Stomach (tissue), 9 donors: Measurements from ENCODE around the gene TMCO1. TPM values are rescaled to one million over a fixed set of nuclear protein-coding genes. Genes with fewer than 3 reads are reported as not detected.
"Not testable (repeated sequence)": the region's sequence is repeated elsewhere in the genome, so short reads cannot be mapped to it uniquely, and the experiment has no call there.

ENCODE experiments used
- DNase-seq, 2 donors: peaks; one replicate each; pipeline versions ENCODE4 v3.0.0 to v3.0.0-alpha.2; 2013 to 2019
- H3K27ac ChIP-seq, 5 donors: fragments of 200-600 bp in 4 of 5; sonication (generic) in 4 of 5; one replicate each; pipeline ENCODE4 v1.5.1; 2013 to 2019; ENCODE audit warnings: mild to moderate bottlenecking in 1 of 5, moderate library complexity in 1 of 5
- H3K27me3 ChIP-seq, 3 donors: fragments of 200-600 bp; sonication (generic); one replicate each; pipeline ENCODE4 v1.5.1; 2017 to 2019; ENCODE audit warnings: mixed run types in 1 of 3
- H3K36me3 ChIP-seq, 4 donors: fragments of 200-600 bp; sonication (generic); 1 replicate in 3 of 4; 2 replicates in 1 of 4; pipeline ENCODE4 v1.5.1; 2016 to 2019
- H3K4me1 ChIP-seq, 4 donors: fragments of 200-600 bp; sonication (generic); one replicate each; pipeline ENCODE4 v1.5.1; 2016 to 2019
- H3K4me3 ChIP-seq, 4 donors: fragments of 200-600 bp; sonication (generic) in 3 of 4; one replicate each; pipeline ENCODE4 v1.5.1; 2016 to 2019; ENCODE audit warnings: mild to moderate bottlenecking in 1 of 4
- H3K9me3 ChIP-seq, 4 donors: fragments of 200-600 bp; sonication (generic); one replicate each; pipeline ENCODE4 v1.5.1; 2016 to 2019
- CTCF ChIP-seq, 7 experiments: fragments of 450-650 bp in 4 of 7; fragments of 200-600 bp in 3 of 7; sonication (generic) in 3 of 7; IDR thresholded peaks; one replicate each; pipeline ENCODE4 v1.5.1; 2016 to 2019; ENCODE audit warnings: antibody characterized with exemption in 7 of 7, control low read depth in 2 of 7, mild to moderate bottlenecking in 1 of 7
- EP300 ChIP-seq: sonication (generic); formaldehyde crosslinking; IDR thresholded peaks from one replicate; pipeline ENCODE4 v1.6.1; 2017; ENCODE audit warnings: antibody characterized with exemption
- POLR2A ChIP-seq, 4 donors: fragments of 450-650 bp; IDR thresholded peaks; one replicate each; pipeline ENCODE4 v1.6.1; 2016; ENCODE audit warnings: antibody characterized with exemption in 4 of 4, control low read depth in 2 of 4, mild to moderate bottlenecking in 1 of 4, moderate library complexity in 1 of 4
- POLR2AphosphoS5 ChIP-seq, 3 donors: sonication (generic); formaldehyde crosslinking; IDR thresholded peaks; one replicate each; pipeline ENCODE4 v1.6.1; 2016; ENCODE audit warnings: antibody characterized with exemption in 3 of 3
- WGBS, 5 donors: extraction: QIAGEN DNeasy Blood & Tissue Kit in 3 of 5; methylation state at CpG; one replicate each; pipeline versions ENCODE4 v1.1.5 to v1.1.7; 2013 to 2018; 5-methylcytosine and 5-hydroxymethylcytosine counted together
- intact Hi-C: fragments of 100-400 bp; cut with DNase I; formaldehyde crosslinking; loops from one replicate; pipeline ENCODE4 v1.15.1; 2023; ENCODE audit warnings: low total_unique reads
- polyA plus RNA-seq, 3 donors: library from polyadenylated mRNA; stranded (reverse); fragments of 200-250 nt; gene quantifications; one replicate each; pipeline ENCODE4 v1.2.3, GENCODE V29; 2013
- total RNA-seq, 5 donors: library from RNA; depleted of rRNA; stranded (reverse); fragments of >200 nt; gene quantifications; one replicate each; pipeline versions ENCODE4 v1.1.0 to v1.2.3, GENCODE V29; 2014 to 2016
- donor health status: healthy with polysubstance abuse.
- donor health status: Bipolar disorder and iron deficiency.
- donor health status: healthy.

TMCO1 gene
- total and polyA plus RNA-seq, 8 donors: 6.7 to 69.2 (median 39.8) TPM

GRCh38 chr1:165793951-165794350, 25.3 kb upstream of the TMCO1 start:
- no peak for TF ChIP-seq POLR2AphosphoS5 (IDR thresholded peaks at IDR 0.05)
- no peak for TF ChIP-seq CTCF (IDR thresholded peaks at IDR 0.05)
- no peak for TF ChIP-seq POLR2A (IDR thresholded peaks at IDR 0.05)
- no peak for TF ChIP-seq EP300
- DNase-seq: no peak
- Histone ChIP-seq H3K9me3 (no peaks in the 10 kb centered on the region), H3K4me3 (no peak overlapping the region), H3K27me3 (no peaks in the 10 kb centered on the region), H3K4me1 (no peaks in the 10 kb centered on the region), H3K36me3 (no peaks in the 10 kb centered on the region), H3K27ac (no peak overlapping the region)
- intact Hi-C loops: no loop called here
- WGBS, 5 donors: 67 to 77% (median 72%) methylated on average over 2 of the region's 2 CpGs

GRCh38 chr1:165787741-165788140, 19.1 kb upstream of the TMCO1 start:
- WGBS, 5 donors: 92 to 100% (median 96%) methylated on average over 1 of the region's 1 CpG
- no peak for TF ChIP-seq CTCF (IDR thresholded peaks at IDR 0.05)
- TF ChIP-seq POLR2AphosphoS5 (IDR thresholded peaks at IDR 0.05): no peak
- TF ChIP-seq EP300: no peak
- no peak for TF ChIP-seq POLR2A (IDR thresholded peaks at IDR 0.05)
- Histone ChIP-seq H3K4me3 (no peak overlapping the region), H3K36me3 (no peaks in the 10 kb centered on the region), H3K27me3 (no peaks in the 10 kb centered on the region), H3K4me1 (no peaks in the 10 kb centered on the region), H3K27ac (no peak overlapping the region), H3K9me3 (peaks cover 0 to 7% (median 0%) of the 10 kb centered on the region in 4 donors)
- no peak for DNase-seq
- intact Hi-C loops: no loop called here

- H3K27me3 ChIP-seq, H3K36me3 ChIP-seq, H3K4me1 ChIP-seq, H3K27ac ChIP-seq, DNase-seq, H3K4me3 ChIP-seq, H3K9me3 ChIP-seq, intact Hi-C loops: not testable (repeated sequence)
- 90 to 96% (median 94%) methylated on average over 7 to 11 of the region's 11 CpGs for WGBS, 5 donors
Observed at GRCh38 chr1:165783519-165783918, 14.9 kb upstream of the TMCO1 start.

GRCh38 chr1:165778197-165778596, 9.5 kb upstream of the TMCO1 start:
- H3K4me1 ChIP-seq, H3K27me3 ChIP-seq, intact Hi-C loops, H3K4me3 ChIP-seq, H3K9me3 ChIP-seq, DNase-seq, H3K27ac ChIP-seq: not testable (repeated sequence)
- peaks cover 0 to 12% (median 10%) of the 10 kb centered on the region in 4 donors for H3K36me3 ChIP-seq
- 75 to 100% (median 86%) methylated on average over 2 of the region's 3 CpGs; no CpG with 5 or more reads in 2 of the 5 donors for WGBS, 5 donors

GRCh38 chr1:165773324-165773965, 4.8 kb upstream of the TMCO1 start:
- peaks cover 0 to 12% (median 10%) of the 10 kb centered on the region in 4 donors for H3K36me3 ChIP-seq
- H3K27ac ChIP-seq: no peak overlapping the region
- 79 to 91% (median 87%) methylated on average over 9 of the region's 9 CpGs for WGBS, 5 donors
- intact Hi-C loops: no loop called here
- H3K4me1 ChIP-seq: peaks cover 11 to 18% (median 15%) of the 10 kb centered on the region in 4 donors
- H3K4me3 ChIP-seq: no peak overlapping the region
- H3K27me3 ChIP-seq: no peaks in the 10 kb centered on the region
- no peak for DNase-seq
- H3K9me3 ChIP-seq: no peaks in the 10 kb centered on the region
- TF ChIP-seq EP300 (no peak), POLR2A (IDR thresholded peaks at IDR 0.05) (no peak), CTCF (IDR thresholded peaks at IDR 0.05) (no peak), POLR2AphosphoS5 (IDR thresholded peaks at IDR 0.05) (no peak)
